Neural cell (in vitro differentiated cells): ENCODE results near the gene CHKB. TPM values are rescaled to one million over a fixed set of nuclear protein-coding genes. Genes with fewer than 3 reads are reported as not detected.

ENCODE experiments used
- H2AFZ ChIP-seq: fragments of 200-600, 300-800 bp; sonication (generic), shearing (Covaris generic); 2 replicates; pipeline ENCODE4 v1.6.0; 2014; ENCODE audit warnings: low read depth, mild to moderate bottlenecking, antibody characterized with exemption, low read length, moderate library complexity
- H3F3A ChIP-seq: fragments of 200-600 bp; shearing (Covaris generic); 2 replicates; pipeline ENCODE4 v1.6.1; 2016; ENCODE audit warnings: mild to moderate bottlenecking, moderate library complexity, mixed read lengths, antibody characterized with exemption, low read length; ENCODE audit not compliant: insufficient read depth, poor library complexity, severe bottlenecking
- H3K27ac ChIP-seq: fragments of 200-600, 300-800 bp; sonication (generic), shearing (Covaris generic); 2 replicates; pipeline ENCODE4 v1.5.1; 2014; ENCODE audit warnings: mild to moderate bottlenecking, low read length, moderate library complexity
- H3K27me3 ChIP-seq: fragments of 300-800, 200-600 bp; sonication (generic), shearing (Covaris generic); 2 replicates; pipeline ENCODE4 v1.6.0; 2014; ENCODE audit warnings: mild to moderate bottlenecking, low read depth, low read length, moderate library complexity; ENCODE audit not compliant: insufficient read depth
- H3K36me3 ChIP-seq: fragments of 300-800, 200-600 bp; sonication (generic), shearing (Covaris generic); 2 replicates; pipeline ENCODE4 v1.5.1; 2014; ENCODE audit warnings: mild to moderate bottlenecking, antibody characterized with exemption, low read length, moderate library complexity; ENCODE audit not compliant: insufficient read depth
- H3K4me2 ChIP-seq: fragments of 300-800, 200-600 bp; sonication (generic), shearing (Covaris generic); 2 replicates; pipeline ENCODE4 v1.6.0; 2014; ENCODE audit warnings: mild to moderate bottlenecking, low read length
- H3K4me3 ChIP-seq: fragments of 300-800, 200-600 bp; sonication (generic), shearing (Covaris generic); 2 replicates; pipeline ENCODE4 v1.5.1; 2014; ENCODE audit warnings: mild to moderate bottlenecking, low read length, moderate library complexity
- H3K79me2 ChIP-seq: fragments of 200-600 bp; shearing (Covaris generic); replicated peaks from 2 replicates; pipeline ENCODE4 v1.6.0; 2014; ENCODE audit warnings: mild to moderate bottlenecking, low read length, moderate library complexity; ENCODE audit not compliant: insufficient read depth
- H3K9ac ChIP-seq: fragments of 300-800, 200-600 bp; sonication (generic), shearing (Covaris generic); 2 replicates; pipeline ENCODE4 v1.6.1; 2016; ENCODE audit warnings: mild to moderate bottlenecking, low read length, mixed read lengths
- H3K9me2 ChIP-seq: fragments of 200-600 bp; shearing (Covaris generic); 2 replicates; pipeline ENCODE4 v1.6.1; 2016; ENCODE audit warnings: mild to moderate bottlenecking, low read length, mixed read lengths; ENCODE audit not compliant: insufficient read depth
- H3K9me3 ChIP-seq: fragments of 200-600, 300-800 bp; sonication (generic), shearing (Covaris generic); 2 replicates; pipeline ENCODE4 v1.6.1; 2016; ENCODE audit warnings: mild to moderate bottlenecking, mixed run types, low read length, moderate library complexity, mixed read lengths
- H4K20me1 ChIP-seq: fragments of 200-600 bp; shearing (Covaris generic); 2 replicates; pipeline ENCODE4 v1.6.1; 2016; ENCODE audit warnings: mild to moderate bottlenecking, mixed run types; ENCODE audit not compliant: insufficient read depth
- CTCF ChIP-seq: fragments of 450-650 bp; IDR thresholded peaks from 2 replicates; pipeline ENCODE4 v1.5.1; 2014; ENCODE audit warnings: antibody characterized with exemption, mild to moderate bottlenecking, moderate library complexity; ENCODE audit not compliant: poor library complexity, severe bottlenecking
- EP300 ChIP-seq: fragments of 450-650 bp; conservative IDR thresholded peaks from 2 replicates; pipeline ENCODE4 v1.6.1; 2014; ENCODE audit warnings: antibody characterized with exemption, mild to moderate bottlenecking, moderate library complexity; ENCODE audit not compliant: poor library complexity, severe bottlenecking
- EZH2 ChIP-seq: fragments of 200-600, 300-800 bp; shearing (Covaris generic), sonication (generic); IDR thresholded peaks from 2 replicates; pipeline ENCODE4 v1.6.1; 2014; ENCODE audit warnings: antibody characterized with exemption, low read length, borderline replicate concordance, mild to moderate bottlenecking; ENCODE audit not compliant: insufficient read depth, poor library complexity, severe bottlenecking
- MXI1 ChIP-seq: fragments of 450-650 bp; conservative IDR thresholded peaks from 2 replicates; pipeline ENCODE4 v1.6.1; 2014; ENCODE audit warnings: antibody characterized with exemption, mild to moderate bottlenecking; ENCODE audit not compliant: poor library complexity, severe bottlenecking
- POLR2AphosphoS5 ChIP-seq: IDR thresholded peaks from 2 replicates; pipeline ENCODE4 v1.6.1; 2012
- RAD21 ChIP-seq: fragments of 450-650 bp; conservative IDR thresholded peaks from 2 replicates; pipeline ENCODE4 v1.6.1; 2014; ENCODE audit warnings: antibody characterized with exemption, mild to moderate bottlenecking, moderate library complexity
- REST ChIP-seq: IDR thresholded peaks from 2 replicates; pipeline ENCODE4 v1.6.1; 2012; ENCODE audit warnings: borderline replicate concordance
- SMC3 ChIP-seq: fragments of 450-650 bp; conservative IDR thresholded peaks from 2 replicates; pipeline ENCODE4 v1.6.1; 2014; ENCODE audit warnings: antibody characterized with exemption, mild to moderate bottlenecking, moderate library complexity; ENCODE audit not compliant: poor library complexity
- TAF1 ChIP-seq: IDR thresholded peaks from 2 replicates; pipeline ENCODE4 v1.6.1; 2012; ENCODE audit warnings: low read depth
- polyA plus RNA-seq: library from polyadenylated mRNA; depleted of rRNA; stranded (reverse); fragments of >200 nt; gene quantifications from 2 replicates; pipeline ENCODE4 v1.2.3, GENCODE V29; 2014

CHKB gene
- polyA plus RNA-seq, 1 donor from 2014 or later: 173 TPM

DNA sequence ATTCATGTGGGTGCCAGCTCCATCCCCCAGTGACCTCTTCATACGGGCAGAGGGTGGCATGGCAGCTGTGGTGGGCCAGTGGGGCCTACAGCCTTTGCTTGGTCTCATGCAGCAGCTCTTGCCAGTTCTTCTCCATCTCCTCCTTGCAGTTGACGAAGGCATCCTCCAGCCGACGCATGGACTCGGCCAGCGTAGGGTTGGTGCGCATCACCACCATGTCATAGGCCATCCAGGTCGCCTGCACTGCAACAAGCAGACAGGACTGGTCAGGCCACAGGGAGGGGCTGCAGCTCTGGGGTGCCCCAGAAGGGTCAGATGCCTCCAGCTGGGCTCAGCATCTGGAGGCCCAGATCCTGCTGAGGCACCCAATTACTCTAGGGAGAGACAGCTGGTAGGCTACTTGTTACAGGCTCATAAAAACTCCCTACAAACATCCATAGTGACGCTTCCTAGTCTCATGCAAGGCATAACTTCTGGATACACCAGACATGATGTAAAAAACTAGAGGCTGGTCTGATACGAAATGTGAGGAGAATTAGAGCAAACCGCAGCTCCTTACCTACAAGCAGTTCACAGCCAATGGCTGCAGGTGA, 31.4 kb downstream of the CHKB start:
- Histone ChIP-seq H3K79me2 (no peaks in the 10 kb centered on the region), H4K20me1 (no peaks in the 10 kb centered on the region), H2AFZ (no peak overlapping the region), H3K9me2 (no peaks in the 10 kb centered on the region), H3K9ac (no peak overlapping the region), H3K9me3 (no peaks in the 10 kb centered on the region), H3K4me2 (no peak overlapping the region), H3K4me3 (no peak overlapping the region), H3K36me3 (no peaks in the 10 kb centered on the region), H3K27ac (no peak overlapping the region), H3F3A (no peaks in the 10 kb centered on the region), H3K27me3 (no peaks in the 10 kb centered on the region)
- TF ChIP-seq EZH2: no peak

DNA sequence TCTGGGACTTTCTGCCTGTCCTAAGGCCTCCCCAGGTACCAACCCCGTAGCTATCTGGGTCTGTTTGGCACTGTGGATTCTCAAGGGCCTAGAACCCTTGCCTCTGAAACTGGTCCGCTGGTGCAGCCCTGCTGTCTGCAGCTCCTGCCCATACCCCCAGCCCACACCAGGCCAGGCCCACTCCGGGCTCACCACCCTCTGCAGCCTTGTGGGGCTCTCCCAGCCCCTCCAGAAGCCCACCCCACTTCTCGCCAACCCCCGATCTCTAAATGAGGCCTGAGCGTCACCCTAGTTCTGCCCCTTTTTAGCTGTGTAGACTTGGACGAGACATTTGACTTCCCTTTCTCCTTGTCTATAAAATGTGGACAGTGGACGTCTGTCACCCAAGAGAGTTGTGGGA, 32.3 kb downstream of the CHKB start:
- no peaks in the 10 kb centered on the region for H3F3A ChIP-seq
- H2AFZ ChIP-seq: no peak overlapping the region
- H3K27ac ChIP-seq: no peak overlapping the region
- no peak for TF ChIP-seq EZH2
- no peak for TF ChIP-seq POLR2AphosphoS5
- no peak for TF ChIP-seq MXI1
- no peak for TF ChIP-seq EP300
- no peak overlapping the region for H3K4me3 ChIP-seq
- H3K9ac ChIP-seq: no peak overlapping the region
- H3K9me3 ChIP-seq: no peaks in the 10 kb centered on the region
- H3K27me3 ChIP-seq: no peaks in the 10 kb centered on the region
- H3K79me2 ChIP-seq: no peaks in the 10 kb centered on the region
- H3K4me2 ChIP-seq: no peak overlapping the region
- no peaks in the 10 kb centered on the region for H4K20me1 ChIP-seq
- no peaks in the 10 kb centered on the region for H3K36me3 ChIP-seq
- H3K9me2 ChIP-seq: no peaks in the 10 kb centered on the region

DNA sequence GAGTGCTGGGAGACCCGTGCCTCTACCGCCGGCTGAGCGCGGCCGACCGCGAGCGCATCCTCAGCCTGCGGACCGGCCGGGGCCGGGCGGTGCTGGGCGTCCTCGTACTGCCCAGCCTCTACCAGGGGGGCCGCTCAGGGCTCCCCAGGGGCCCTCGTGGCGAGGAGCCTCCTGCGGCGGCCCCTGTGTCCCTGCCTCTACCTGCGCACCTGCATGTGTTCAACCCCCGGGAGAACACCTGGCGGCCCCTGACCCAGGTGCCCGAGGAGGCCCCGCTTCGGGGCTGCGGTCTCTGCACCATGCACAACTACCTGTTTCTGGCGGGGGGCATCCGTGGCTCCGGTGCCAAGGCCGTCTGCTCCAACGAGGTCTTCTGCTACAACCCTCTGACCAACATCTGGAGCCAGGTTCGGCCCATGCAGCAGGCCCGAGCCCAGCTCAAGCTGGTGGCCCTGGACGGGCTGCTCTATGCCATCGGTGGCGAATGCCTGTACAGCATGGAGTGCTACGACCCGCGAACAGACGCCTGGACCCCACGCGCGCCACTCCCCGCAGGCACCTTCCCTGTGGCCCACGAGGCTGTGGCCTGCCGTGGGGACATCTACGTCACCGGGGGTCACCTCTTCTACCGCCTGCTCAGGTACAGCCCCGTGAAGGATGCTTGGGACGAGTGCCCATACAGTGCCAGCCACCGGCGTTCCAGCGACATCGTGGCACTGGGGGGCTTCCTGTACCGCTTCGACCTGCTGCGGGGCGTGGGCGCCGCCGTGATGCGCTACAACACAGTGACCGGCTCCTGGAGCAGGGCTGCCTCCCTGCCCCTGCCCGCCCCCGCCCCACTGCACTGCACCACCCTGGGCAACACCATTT, 33.5 kb downstream of the CHKB start:
- H2AFZ ChIP-seq: no peak overlapping the region
- no peaks in the 10 kb centered on the region for H3K36me3 ChIP-seq
- no peaks in the 10 kb centered on the region for H3K9me3 ChIP-seq
- no peaks in the 10 kb centered on the region for H3F3A ChIP-seq
- H3K4me3 ChIP-seq: no peak overlapping the region
- no peak for TF ChIP-seq RAD21
- TF ChIP-seq EP300: no peak
- no peak for TF ChIP-seq REST
- no peak for TF ChIP-seq SMC3
- no peak for TF ChIP-seq POLR2AphosphoS5
- TF ChIP-seq EZH2: no peak
- TF ChIP-seq CTCF: no peak
- TF ChIP-seq TAF1: no peak
- TF ChIP-seq MXI1: no peak
- no peak overlapping the region for H3K27ac ChIP-seq
- peaks cover 7% of the 10 kb centered on the region for H3K27me3 ChIP-seq
- H3K9ac ChIP-seq: no peak overlapping the region
- no peaks in the 10 kb centered on the region for H3K9me2 ChIP-seq
- no peak overlapping the region for H3K4me2 ChIP-seq
- no peaks in the 10 kb centered on the region for H4K20me1 ChIP-seq
- no peaks in the 10 kb centered on the region for H3K79me2 ChIP-seq
